HG03135 (cell line): ENCODE data around the gene NCOR1.

Source experiments
- ATAC-seq: cut with Tn5 transposase; IDR thresholded peaks from one replicate; pipeline ENCODE4 v1.9.1; 2021; ENCODE audit warnings: mild to moderate bottlenecking, moderate library complexity; ENCODE audit not compliant: unreplicated experiment

The NCOR1 gene

DNA sequence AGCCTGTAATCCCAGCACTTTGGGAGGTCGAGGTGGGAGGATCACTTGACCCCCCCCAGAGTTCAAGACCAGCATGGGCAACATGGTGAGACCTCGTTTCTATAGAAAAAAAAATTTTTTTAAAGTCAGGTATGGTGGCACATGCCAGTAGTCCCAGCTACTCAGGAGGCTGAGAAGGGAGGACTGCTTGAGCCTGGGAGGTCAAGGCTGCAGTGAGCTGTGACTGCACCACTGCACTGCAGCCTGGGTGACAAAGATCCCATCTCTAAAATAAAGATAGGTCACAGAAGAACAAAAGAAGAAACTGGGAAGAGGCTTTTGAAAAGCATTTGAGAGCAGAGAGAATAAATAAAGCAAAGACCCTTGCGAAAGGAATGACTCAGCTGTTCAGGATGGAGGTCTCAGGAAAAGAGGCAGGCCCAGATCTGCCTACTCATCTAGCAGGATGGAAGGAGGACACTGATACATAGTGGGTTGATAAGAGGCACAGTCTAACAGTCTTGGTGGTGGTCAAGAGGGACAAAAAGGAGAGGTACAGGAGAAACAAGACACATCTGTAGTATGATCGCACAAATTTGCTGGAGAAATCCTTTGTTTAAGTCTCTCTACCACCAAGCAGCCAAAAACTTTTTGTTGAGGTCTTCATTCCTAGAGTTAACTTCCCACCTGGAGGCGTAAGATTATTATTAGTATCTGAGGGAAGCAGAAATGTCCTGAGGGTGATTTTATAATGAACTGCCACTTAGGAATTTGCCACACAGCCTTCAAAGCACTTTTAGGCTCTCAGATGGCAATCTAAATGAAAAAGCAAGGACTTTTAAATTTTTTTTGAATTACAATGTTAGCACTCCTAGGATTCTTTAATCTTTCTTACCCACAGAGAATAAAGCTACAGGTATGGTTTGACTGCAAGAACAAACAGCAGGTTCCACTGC, 233.4 kb downstream of the NCOR1 start:
- ATAC-seq: no peak

DNA sequence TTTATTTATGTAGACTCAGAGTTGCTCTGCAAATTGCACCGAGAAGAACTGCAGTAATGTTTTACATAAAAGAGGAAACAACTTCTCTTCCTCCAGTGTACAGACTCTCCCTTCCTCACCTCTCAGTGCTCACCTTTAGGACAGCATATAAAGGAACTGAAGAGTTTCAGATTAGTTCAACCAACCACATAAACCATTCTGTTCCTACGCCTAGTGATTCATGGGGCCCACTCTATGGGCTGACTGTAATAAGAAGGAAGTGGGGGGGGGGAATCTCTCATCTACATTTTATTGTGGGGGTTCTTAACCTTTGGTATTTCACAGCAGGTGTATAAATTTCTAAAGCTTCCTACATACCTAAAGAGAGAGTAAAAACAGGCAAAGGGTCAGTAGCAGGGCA, 234.1 kb downstream of the NCOR1 start:
- peak; percentile 92 for ATAC-seq
